IPS-15b (cell line): ENCODE measurements around the gene ARHGAP29.

Experiments
- H3K27me3 ChIP-seq: one replicate; pipeline ENCODE4 v1.6.1; 2013; ENCODE audit warnings: low read length; ENCODE audit not compliant: control insufficient read depth, insufficient read depth
- H3K36me3 ChIP-seq: one replicate; pipeline ENCODE4 v1.6.1; 2013; ENCODE audit warnings: low read length; ENCODE audit not compliant: control insufficient read depth, insufficient read depth
- H3K4me1 ChIP-seq: one replicate; pipeline ENCODE4 v1.6.1; 2013; ENCODE audit warnings: mild to moderate bottlenecking, low read length; ENCODE audit not compliant: control insufficient read depth, insufficient read depth
- H3K4me3 ChIP-seq: one replicate; pipeline ENCODE4 v1.5.1; 2013; ENCODE audit warnings: low read depth, low read length
- H3K9ac ChIP-seq: one replicate; pipeline ENCODE4 v1.6.1; 2013; ENCODE audit warnings: low read depth, mild to moderate bottlenecking, low read length
- H3K9me3 ChIP-seq: one replicate; pipeline ENCODE4 v1.6.1; 2013; ENCODE audit warnings: mild to moderate bottlenecking, low read length; ENCODE audit not compliant: control insufficient read depth, insufficient read depth

ARHGAP29 gene, protein sequence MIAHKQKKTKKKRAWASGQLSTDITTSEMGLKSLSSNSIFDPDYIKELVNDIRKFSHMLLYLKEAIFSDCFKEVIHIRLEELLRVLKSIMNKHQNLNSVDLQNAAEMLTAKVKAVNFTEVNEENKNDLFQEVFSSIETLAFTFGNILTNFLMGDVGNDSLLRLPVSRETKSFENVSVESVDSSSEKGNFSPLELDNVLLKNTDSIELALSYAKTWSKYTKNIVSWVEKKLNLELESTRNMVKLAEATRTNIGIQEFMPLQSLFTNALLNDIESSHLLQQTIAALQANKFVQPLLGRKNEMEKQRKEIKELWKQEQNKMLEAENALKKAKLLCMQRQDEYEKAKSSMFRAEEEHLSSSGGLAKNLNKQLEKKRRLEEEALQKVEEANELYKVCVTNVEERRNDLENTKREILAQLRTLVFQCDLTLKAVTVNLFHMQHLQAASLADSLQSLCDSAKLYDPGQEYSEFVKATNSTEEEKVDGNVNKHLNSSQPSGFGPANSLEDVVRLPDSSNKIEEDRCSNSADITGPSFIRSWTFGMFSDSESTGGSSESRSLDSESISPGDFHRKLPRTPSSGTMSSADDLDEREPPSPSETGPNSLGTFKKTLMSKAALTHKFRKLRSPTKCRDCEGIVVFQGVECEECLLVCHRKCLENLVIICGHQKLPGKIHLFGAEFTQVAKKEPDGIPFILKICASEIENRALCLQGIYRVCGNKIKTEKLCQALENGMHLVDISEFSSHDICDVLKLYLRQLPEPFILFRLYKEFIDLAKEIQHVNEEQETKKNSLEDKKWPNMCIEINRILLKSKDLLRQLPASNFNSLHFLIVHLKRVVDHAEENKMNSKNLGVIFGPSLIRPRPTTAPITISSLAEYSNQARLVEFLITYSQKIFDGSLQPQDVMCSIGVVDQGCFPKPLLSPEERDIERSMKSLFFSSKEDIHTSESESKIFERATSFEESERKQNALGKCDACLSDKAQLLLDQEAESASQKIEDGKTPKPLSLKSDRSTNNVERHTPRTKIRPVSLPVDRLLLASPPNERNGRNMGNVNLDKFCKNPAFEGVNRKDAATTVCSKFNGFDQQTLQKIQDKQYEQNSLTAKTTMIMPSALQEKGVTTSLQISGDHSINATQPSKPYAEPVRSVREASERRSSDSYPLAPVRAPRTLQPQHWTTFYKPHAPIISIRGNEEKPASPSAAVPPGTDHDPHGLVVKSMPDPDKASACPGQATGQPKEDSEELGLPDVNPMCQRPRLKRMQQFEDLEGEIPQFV

DNA sequence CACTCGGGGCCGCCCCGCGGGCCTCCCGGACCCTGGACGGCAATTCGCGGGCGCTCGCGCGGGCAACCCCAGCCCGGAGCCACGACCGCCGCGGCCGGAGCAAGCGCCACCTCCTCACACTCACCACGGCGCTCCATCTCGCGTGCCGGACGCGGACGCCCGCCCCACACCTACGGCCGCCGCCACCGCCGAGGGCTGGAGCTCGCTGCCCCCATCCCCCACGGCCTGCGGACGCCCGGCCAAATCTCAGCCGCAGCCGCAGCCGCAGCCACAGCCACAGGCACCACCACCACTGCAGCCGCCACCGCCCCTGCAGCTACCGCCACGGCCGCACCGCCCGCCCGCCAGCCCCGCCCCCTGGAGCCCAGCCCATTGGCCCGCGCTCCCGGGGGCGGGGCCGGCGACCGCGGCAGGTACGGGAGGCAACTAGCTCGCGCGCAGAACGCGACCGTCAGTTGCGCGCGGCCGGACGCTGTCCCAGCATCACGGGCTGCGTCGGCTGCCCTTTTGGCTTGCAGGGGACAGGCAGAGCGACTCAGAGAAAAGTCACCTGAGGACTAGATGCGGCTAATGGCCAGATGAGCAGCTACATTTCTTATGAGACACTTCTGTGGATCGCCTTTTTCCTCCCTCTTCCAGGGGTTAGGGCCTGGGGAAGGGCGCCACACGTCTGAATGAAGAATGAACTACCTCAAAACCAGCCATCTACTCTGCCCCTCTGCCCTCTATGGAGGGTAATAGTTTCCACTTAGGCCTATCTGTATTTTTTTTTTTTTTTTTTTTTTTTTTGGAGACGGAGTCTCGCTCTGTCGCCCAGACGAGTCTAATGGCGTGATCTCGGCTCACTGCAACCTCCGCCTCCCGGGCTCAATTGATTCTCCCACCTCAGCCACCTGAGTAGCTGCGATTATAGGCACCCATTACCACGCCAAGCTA is at the start of gene ARHGAP29:
TSS of gene ARHGAP29 (minus strand) at position 294 of the 936 bp plus-strand sequence. CDS start 5,973 bp downstream, outside the sequence.
- Histone ChIP-seq H3K4me1 (peaks cover 3% of the 10 kb centered on the region), H3K36me3 (no peaks in the 10 kb centered on the region), H3K4me3 (peak within 1 kb of the TSS; percentile 79), H3K9me3 (no peaks in the 10 kb centered on the region), H3K27me3 (peaks cover 46% of the 10 kb centered on the region), H3K9ac (peak within 1 kb of the TSS; percentile 16)

DNA sequence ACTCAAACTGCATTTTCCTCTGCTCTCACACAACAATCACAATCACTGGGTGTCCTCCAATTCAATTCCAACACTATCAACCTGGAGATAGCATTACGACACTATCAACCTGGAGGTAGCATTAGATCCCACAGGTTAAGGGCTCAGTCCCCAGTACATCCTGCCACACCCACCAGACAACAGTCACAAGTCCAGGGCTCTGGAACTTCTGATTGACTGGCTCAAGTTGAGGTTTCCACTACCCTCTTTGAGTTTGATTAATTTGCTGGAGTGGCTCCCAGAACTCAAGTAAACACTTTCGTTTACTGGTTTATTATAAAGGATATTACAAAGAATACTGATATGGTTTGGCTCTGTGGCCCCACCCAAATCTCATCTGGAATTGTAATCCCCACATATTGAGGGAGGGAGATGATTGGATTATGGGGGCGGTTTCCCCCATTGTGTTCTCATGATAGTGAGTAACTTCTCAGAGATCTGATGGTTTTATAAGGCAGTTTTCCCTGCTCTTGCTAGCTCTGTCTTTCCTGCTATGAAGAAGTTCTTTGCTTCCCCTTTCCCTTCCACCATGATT is 49.6 kb upstream of the ARHGAP29 start:
- Histone ChIP-seq H3K36me3 (no peaks in the 10 kb centered on the region), H3K9ac (no peak overlapping the region), H3K4me1 (no peaks in the 10 kb centered on the region), H3K9me3 (no peaks in the 10 kb centered on the region), H3K4me3 (no peak overlapping the region), H3K27me3 (no peaks in the 10 kb centered on the region)

DNA sequence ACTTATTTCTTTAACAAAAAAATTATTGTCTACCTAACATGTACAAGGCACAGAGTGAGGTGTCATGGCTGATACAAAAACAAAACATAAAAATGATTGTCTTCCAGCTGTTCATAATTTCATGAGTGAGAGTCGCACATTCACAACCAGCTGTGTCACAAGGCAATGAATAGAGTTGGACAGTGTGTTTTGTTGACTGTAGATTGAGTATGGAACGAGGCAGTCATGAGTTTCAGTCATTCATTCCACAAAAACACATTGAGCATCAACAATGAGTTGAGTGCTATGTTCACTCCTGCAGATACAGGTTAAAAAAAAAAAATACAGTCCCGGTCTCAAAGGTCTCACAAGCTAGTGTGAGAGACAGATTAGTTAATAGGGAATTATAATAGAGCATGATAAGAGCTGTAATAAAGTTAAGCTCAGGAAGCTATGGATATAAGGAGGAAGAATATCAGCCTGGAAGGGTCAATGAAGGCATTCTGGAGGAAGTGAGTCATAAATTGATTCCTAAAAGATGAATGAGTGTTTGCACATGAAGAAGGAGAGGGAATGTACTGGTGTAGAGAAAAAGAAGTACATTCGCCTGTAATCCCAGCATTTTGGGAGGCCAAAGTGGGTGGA is 47.8 kb upstream of the ARHGAP29 start:
- Histone ChIP-seq H3K27me3 (no peaks in the 10 kb centered on the region), H3K9ac (no peak overlapping the region), H3K4me3 (no peak overlapping the region), H3K36me3 (no peaks in the 10 kb centered on the region), H3K4me1 (no peaks in the 10 kb centered on the region), H3K9me3 (no peaks in the 10 kb centered on the region)

DNA sequence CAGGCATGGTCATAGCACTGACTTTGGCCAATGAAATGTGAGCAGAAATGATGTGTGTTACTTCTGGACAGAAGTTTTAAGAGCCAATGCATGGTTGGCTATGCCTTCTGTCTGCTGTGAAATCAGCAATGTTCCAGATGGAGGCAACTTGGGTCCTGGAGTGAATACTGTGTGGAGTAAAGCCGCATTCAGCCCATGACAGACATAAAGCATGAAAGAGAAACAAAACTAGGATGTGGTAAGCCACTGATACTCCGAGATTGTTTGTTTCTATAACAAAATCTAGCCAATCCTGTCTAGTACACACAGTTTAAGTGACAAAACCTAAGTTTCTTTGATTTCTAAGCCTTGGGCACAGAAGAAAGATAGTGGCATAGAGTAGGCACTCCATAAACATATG is 47.1 kb upstream of the ARHGAP29 start:
- Histone ChIP-seq H3K9ac (no peak overlapping the region), H3K36me3 (no peaks in the 10 kb centered on the region)

DNA sequence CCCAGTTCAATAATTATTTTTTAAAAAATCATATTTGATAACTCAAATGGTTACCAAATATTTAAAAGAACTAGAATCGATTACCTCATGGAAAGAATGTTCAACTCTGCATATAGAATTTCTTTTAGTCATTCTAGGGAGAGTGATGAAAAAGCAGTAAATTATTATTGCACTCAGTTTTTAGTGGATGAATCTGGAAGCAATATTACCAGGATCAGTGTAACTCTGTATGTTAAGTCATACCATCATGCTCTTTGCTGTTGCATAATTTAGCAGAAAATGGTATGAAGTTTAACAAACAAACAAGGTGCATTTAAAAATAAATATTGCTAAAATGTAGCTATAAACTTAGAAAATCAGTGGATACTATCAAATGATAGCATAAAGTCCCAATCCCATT is 46.1 kb upstream of the ARHGAP29 start:
- Histone ChIP-seq H3K9me3 (no peaks in the 10 kb centered on the region), H3K4me1 (no peaks in the 10 kb centered on the region), H3K4me3 (no peak overlapping the region), H3K36me3 (no peaks in the 10 kb centered on the region), H3K9ac (no peak overlapping the region), H3K27me3 (no peaks in the 10 kb centered on the region)

More for the DNA sequence above, 47.1 kb upstream of the ARHGAP29 start:
- Histone ChIP-seq H3K27me3 (no peaks in the 10 kb centered on the region), H3K4me3 (no peak overlapping the region), H3K9me3 (no peaks in the 10 kb centered on the region), H3K4me1 (no peaks in the 10 kb centered on the region)

DNA sequence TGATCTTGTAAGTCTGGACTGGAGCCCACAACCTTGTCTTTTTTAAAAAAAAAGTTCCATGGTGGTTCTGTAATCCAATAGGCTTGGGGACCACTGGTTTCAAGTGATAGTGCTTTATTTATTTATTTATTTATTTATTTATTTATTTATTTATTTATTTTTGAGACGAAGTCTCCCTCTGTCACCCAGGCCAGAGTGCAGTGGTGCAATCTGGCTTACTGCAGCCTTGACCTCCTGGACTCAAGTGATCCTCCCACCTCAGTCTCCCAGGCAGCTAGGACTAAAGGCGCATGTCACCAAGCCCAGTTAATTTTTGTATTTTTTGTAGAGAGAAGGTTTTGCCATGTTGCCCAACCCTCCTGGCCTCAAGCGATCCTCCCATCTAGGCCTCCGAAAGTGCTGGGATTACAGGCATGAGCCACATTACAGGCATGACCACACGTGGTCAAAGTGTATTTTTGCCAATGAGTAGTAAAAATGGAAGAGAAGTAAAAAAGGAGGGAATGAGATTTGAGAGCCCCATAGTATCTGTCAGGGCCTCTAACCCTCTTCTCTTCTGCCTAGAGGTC is 44.8 kb upstream of the ARHGAP29 start:
- Histone ChIP-seq H3K9me3 (no peaks in the 10 kb centered on the region), H3K36me3 (no peaks in the 10 kb centered on the region), H3K9ac (no peak overlapping the region), H3K4me1 (no peaks in the 10 kb centered on the region), H3K4me3 (no peak overlapping the region), H3K27me3 (no peaks in the 10 kb centered on the region)

DNA sequence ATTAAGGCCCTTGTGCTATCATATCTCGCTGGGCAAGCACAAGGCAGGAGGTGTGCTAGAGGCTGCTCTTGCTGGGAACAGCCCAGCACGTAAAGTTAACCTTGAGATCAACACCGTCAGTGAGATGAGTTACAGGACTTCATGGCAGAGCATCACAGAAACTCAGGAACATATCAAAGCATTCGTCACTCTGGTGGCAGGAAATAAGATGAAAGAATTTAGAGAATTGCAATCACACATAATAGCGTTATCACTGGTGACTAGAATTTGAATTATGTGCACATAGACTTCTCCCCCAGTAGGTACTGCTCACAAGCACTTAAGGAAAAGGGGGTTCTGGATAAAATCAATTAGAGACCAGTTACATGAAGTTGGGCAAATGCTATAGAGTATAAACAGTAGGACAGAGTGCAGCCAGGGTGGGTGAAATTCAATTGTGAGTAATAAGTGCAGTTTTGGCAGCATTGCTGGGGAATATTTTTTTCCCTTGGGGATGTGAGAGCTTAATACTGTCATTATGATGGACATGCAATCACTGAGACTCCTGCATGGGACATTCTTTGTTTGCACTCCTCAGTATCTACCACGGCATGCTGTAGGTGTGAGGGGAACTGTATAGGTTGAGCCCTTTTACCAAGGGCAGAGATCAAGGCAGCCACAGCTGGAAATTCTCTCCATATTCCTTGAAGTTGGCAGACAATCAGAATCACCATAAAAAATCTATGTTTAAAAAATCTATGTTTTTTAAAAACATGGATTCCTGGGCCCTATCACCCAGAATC is 44.2 kb upstream of the ARHGAP29 start:
- Histone ChIP-seq H3K9ac (no peak overlapping the region), H3K36me3 (no peaks in the 10 kb centered on the region), H3K9me3 (no peaks in the 10 kb centered on the region), H3K4me1 (no peaks in the 10 kb centered on the region), H3K27me3 (no peaks in the 10 kb centered on the region), H3K4me3 (no peak overlapping the region)

DNA sequence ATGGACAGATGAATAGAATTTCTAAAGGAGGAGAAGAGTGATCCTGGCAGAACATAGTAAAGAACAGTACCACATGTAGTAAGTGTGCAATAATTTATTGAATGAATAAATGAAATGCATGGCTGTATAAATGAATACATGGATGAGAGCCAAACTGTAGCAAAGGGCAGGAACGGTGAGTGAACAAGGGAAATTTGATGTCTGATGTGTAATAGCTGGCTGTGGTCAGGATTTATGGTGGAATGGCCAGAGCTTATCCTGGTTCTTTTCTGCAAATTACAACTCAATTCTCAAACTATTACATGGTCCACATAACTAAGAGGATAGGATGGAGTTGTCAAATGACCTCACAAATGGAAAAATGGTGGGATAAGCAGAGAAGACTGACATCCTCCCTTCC is 43.2 kb upstream of the ARHGAP29 start:
- Histone ChIP-seq H3K9ac (no peak overlapping the region), H3K36me3 (no peaks in the 10 kb centered on the region), H3K27me3 (no peaks in the 10 kb centered on the region), H3K9me3 (no peaks in the 10 kb centered on the region), H3K4me1 (no peaks in the 10 kb centered on the region), H3K4me3 (no peak overlapping the region)

DNA sequence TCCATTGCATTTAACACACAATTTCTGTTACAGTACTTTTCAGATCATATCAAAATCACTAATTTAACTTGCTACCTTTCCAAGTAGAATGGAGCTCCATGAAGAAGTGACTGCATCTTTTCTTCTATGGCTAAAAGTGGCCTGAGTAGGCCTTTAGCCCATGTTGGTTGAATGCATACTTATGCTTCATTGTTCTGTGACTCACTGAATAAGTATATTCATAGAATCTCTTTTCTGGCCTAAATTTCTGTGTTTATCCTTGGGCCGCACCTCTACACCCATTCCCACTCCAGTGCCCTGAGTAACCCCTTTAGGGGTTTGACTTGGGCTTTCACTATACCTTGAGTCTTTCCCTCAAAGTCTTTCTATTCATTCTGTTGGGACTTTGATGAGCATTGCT is 42.1 kb upstream of the ARHGAP29 start:
- no peaks in the 10 kb centered on the region for H3K9me3 ChIP-seq
- H3K4me3 ChIP-seq: no peak overlapping the region
- H3K27me3 ChIP-seq: no peaks in the 10 kb centered on the region
- no peaks in the 10 kb centered on the region for H3K36me3 ChIP-seq
- no peak overlapping the region for H3K9ac ChIP-seq
- no peaks in the 10 kb centered on the region for H3K4me1 ChIP-seq
